Keratinocyte (primary cell): ENCODE measurements around the gene DIAPH3. TPM values are rescaled to one million over a fixed set of nuclear protein-coding genes. Genes with fewer than 3 reads are reported as not detected.

Experiments
- DNase-seq: peaks from one replicate; pipeline ENCODE4 v3.0.0-alpha.2; 2011; ENCODE audit warnings: low read depth, missing footprints, low spot score
- FAIRE-seq: peaks from 2 replicates; lab custom pipeline; 2011; peaks lifted over from hg19 to GRCh38; lab: Jason Lieb, UNC
- H2AFZ ChIP-seq: 2 replicates; pipeline ENCODE4 v1.6.0; 2012; ENCODE audit warnings: low read length, control low read depth, inconsistent platforms; ENCODE audit not compliant: control insufficient read depth
- H3K27ac ChIP-seq: 2 replicates; pipeline ENCODE4 v1.5.1; 2011; ENCODE audit warnings: low read length; ENCODE audit not compliant: control insufficient read depth, insufficient read depth
- H3K27me3 ChIP-seq: 3 replicates; pipeline ENCODE4 v1.6.0; 2011; ENCODE audit warnings: low read length; ENCODE audit not compliant: control insufficient read depth, insufficient read depth; ENCODE audit errors: extremely low read depth
- H3K36me3 ChIP-seq, 2 experiments: 2 replicates in 1 of 2; 3 replicates in 1 of 2; pipeline ENCODE4 v1.5.1; 2011; ENCODE audit warnings: low read length in 2 of 2, mild to moderate bottlenecking in 1 of 2; ENCODE audit not compliant: control insufficient read depth in 2 of 2, insufficient read depth in 2 of 2; ENCODE audit errors: extremely low read depth in 1 of 2
- H3K4me1 ChIP-seq: 3 replicates; pipeline ENCODE4 v1.5.1; 2011; ENCODE audit warnings: low read length; ENCODE audit not compliant: control insufficient read depth, insufficient read depth; ENCODE audit errors: extremely low read depth
- H3K4me2 ChIP-seq: 3 replicates; pipeline ENCODE4 v1.6.0; 2011; ENCODE audit warnings: low read depth, low read length; ENCODE audit not compliant: control insufficient read depth, insufficient read depth; ENCODE audit errors: extremely low read depth
- H3K4me3 ChIP-seq, 3 experiments: fragments of 200-600 bp in 1 of 3; sonication (generic) in 1 of 3; 2 replicates in 2 of 3; 3 replicates in 1 of 3; pipeline ENCODE4 v1.5.1; 2011 to 2016; ENCODE audit warnings: low read length in 3 of 3, mild to moderate bottlenecking in 3 of 3, control low read depth in 2 of 3, inconsistent platforms in 1 of 3, low read depth in 1 of 3, mixed read lengths in 1 of 3, mixed run types in 1 of 3, moderate library complexity in 1 of 3; ENCODE audit not compliant: control insufficient read depth in 2 of 3, insufficient read depth in 2 of 3; ENCODE audit errors: extremely low read depth in 1 of 3
- H3K79me2 ChIP-seq: 2 replicates; pipeline ENCODE4 v1.6.0; 2012; ENCODE audit warnings: low read length; ENCODE audit not compliant: control insufficient read depth, insufficient read depth
- H3K9ac ChIP-seq: 3 replicates; pipeline ENCODE4 v1.6.0; 2011; ENCODE audit warnings: low read length; ENCODE audit not compliant: control insufficient read depth, insufficient read depth; ENCODE audit errors: extremely low read depth
- H3K9me1 ChIP-seq: 3 replicates; pipeline ENCODE4 v1.6.0; 2011; ENCODE audit warnings: low read length; ENCODE audit not compliant: control insufficient read depth, insufficient read depth; ENCODE audit errors: extremely low read depth
- H3K9me3 ChIP-seq: 2 replicates; pipeline ENCODE4 v1.5.1; 2012; ENCODE audit warnings: low read depth, low read length; ENCODE audit not compliant: control insufficient read depth
- H4K20me1 ChIP-seq: 3 replicates; pipeline ENCODE4 v1.6.0; 2011; ENCODE audit warnings: low read length; ENCODE audit not compliant: control insufficient read depth, insufficient read depth; ENCODE audit errors: extremely low read depth
- EZH2 ChIP-seq: IDR thresholded peaks from one replicate; pipeline ENCODE4 v1.6.1; 2012; ENCODE audit warnings: inconsistent platforms, mild to moderate bottlenecking, low read length, moderate library complexity
- dilution Hi-C: fragments of 300-500 bp; cut with MboI; formaldehyde crosslinking; loops from one replicate; pipeline ENCODE4 v1.7.0; 2020; ENCODE audit warnings: low sequenced_read_pairs; ENCODE audit not compliant: extremely low pct_ligation_motif_present
- polyA plus RNA-seq, 5 experiments: library from polyadenylated mRNA; depleted of rRNA in 3 of 5; stranded (reverse) in 3 of 5; stranded (forward) in 1 of 5; unstranded in 1 of 5; fragments of >200 nt; gene quantifications; 1 replicate in 1 of 5; 2 replicates in 3 of 5; 3 replicates in 1 of 5; pipeline versions ENCODE4 v1.2.1 to v1.2.3, GENCODE V29; 2011 to 2012; ENCODE audit warnings: missing spikeins in 2 of 5, low read depth in 1 of 5, low replicate concordance in 1 of 5
- TF ChIP-seq, protein P1 (sequence below), 3 experiments: IDR thresholded peaks in 1 of 3; conservative IDR thresholded peaks in 1 of 3; optimal IDR thresholded peaks in 1 of 3; 2 replicates in 2 of 3; 3 replicates in 1 of 3; pipeline versions ENCODE3 to v1.5.1; 2011; ENCODE audit warnings: low read length in 3 of 3, mild to moderate bottlenecking in 3 of 3, moderate library complexity in 2 of 3, control low read depth in 1 of 3, inconsistent platforms in 1 of 3; ENCODE audit not compliant: insufficient read depth in 2 of 3; ENCODE audit errors: extremely low read depth in 1 of 3

The DIAPH3 gene
- polyA plus RNA-seq, 1 donor (not counting 4 experiments of a cell fraction or from before 2014, with no cell fraction given) = 9.0 TPM

DNA sequence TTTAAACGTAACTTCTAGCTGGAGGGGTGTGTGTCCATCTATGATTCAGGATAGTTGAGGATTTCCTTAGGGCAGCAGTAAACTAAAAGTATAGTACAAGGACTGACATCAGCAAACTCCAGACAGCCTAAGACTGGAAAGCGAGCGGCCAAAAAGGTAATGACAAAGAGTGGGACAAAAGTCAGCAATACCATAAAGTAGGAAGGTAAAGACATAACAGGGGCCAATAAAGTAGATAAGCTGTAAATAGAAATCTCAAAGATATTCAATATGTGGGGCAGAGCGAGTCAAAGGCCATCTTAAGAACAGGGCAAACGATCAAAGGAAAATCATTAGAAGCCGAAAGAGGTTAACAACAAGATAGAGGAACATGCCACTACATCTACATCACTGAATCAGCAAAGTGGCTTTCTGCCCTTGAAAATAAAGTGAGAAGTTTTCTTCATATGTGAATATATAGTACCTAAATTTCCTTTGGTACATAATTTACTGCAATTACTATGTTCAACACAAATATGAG lies 167.2 kb downstream of the DIAPH3 start:
- no peak for TF ChIP-seq EZH2
- TF ChIP-seq, protein P1, sequence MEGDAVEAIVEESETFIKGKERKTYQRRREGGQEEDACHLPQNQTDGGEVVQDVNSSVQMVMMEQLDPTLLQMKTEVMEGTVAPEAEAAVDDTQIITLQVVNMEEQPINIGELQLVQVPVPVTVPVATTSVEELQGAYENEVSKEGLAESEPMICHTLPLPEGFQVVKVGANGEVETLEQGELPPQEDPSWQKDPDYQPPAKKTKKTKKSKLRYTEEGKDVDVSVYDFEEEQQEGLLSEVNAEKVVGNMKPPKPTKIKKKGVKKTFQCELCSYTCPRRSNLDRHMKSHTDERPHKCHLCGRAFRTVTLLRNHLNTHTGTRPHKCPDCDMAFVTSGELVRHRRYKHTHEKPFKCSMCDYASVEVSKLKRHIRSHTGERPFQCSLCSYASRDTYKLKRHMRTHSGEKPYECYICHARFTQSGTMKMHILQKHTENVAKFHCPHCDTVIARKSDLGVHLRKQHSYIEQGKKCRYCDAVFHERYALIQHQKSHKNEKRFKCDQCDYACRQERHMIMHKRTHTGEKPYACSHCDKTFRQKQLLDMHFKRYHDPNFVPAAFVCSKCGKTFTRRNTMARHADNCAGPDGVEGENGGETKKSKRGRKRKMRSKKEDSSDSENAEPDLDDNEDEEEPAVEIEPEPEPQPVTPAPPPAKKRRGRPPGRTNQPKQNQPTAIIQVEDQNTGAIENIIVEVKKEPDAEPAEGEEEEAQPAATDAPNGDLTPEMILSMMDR (optimal IDR thresholded peaks at IDR 0.05 in 1 of 3, IDR thresholded peaks at IDR 0.05 in 1 of 3, conservative IDR thresholded peaks at IDR 0.05 in 1 of 3; ENCODE audit: extremely low read depth in 1 of 3, insufficient read depth in 2 of 3, low read length in 3 of 3) = no peak
- FAIRE-seq = no peak
- H3K9me1 ChIP-seq = no peaks in the 10 kb centered on the region
- H3K36me3 ChIP-seq = no peaks in the 10 kb centered on the region
- no peak overlapping the region for H2AFZ ChIP-seq
- H3K9me3 ChIP-seq = no peaks in the 10 kb centered on the region
- H3K4me2 ChIP-seq = no peak overlapping the region
- H4K20me1 ChIP-seq = no peaks in the 10 kb centered on the region
- dilution Hi-C loops = no loop called here
- H3K79me2 ChIP-seq = no peaks in the 10 kb centered on the region
- no peaks in the 10 kb centered on the region for H3K4me1 ChIP-seq
- no peak overlapping the region for H3K4me3 ChIP-seq
- H3K9ac ChIP-seq = no peak overlapping the region
- H3K27me3 ChIP-seq = no peaks in the 10 kb centered on the region
- no peak overlapping the region for H3K27ac ChIP-seq
- no peak for DNase-seq

DNA sequence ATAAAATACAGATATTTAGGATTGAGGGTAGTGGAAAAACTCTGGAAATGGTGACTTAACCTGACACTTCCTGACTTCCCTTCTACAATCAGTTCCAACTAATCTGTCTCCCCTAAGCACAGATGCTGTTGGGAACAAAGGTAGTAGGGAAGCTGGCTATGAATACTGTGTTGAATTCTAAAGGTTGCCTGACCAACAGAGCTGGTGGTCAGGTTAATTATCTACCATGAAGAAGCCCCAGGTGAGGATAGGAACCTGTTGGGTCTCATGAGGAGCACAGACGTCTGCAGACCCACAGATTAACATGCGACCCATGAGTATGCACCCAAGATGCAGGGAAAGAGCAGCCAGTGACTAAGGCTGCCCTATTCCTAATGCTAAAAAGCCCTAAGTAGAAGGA lies 172.3 kb downstream of the DIAPH3 start:
- no peak for DNase-seq
- Histone ChIP-seq H2AFZ (no peak overlapping the region), H3K9me1 (no peaks in the 10 kb centered on the region), H4K20me1 (no peaks in the 10 kb centered on the region), H3K4me3 (no peak overlapping the region), H3K27me3 (no peaks in the 10 kb centered on the region), H3K9me3 (no peaks in the 10 kb centered on the region), H3K9ac (no peak overlapping the region), H3K4me1 (no peaks in the 10 kb centered on the region), H3K4me2 (no peak overlapping the region), H3K27ac (no peak overlapping the region), H3K36me3 (no peaks in the 10 kb centered on the region), H3K79me2 (no peaks in the 10 kb centered on the region)
- no peak for FAIRE-seq
- dilution Hi-C loops = no loop called here
- TF ChIP-seq, protein P1 (optimal IDR thresholded peaks at IDR 0.05 in 1 of 3, IDR thresholded peaks at IDR 0.05 in 1 of 3, conservative IDR thresholded peaks at IDR 0.05 in 1 of 3; ENCODE audit: extremely low read depth in 1 of 3, insufficient read depth in 2 of 3, low read length in 3 of 3) = no peak
- no peak for TF ChIP-seq EZH2
